ENCODE measurements around the gene CATSPER1. TPM values are rescaled to one million over a fixed set of nuclear protein-coding genes. Genes with fewer than 3 reads are reported as not detected.
A peak's percentile ranks its signal among the peaks of the same experiment; 100 is the strongest.

The CATSPER1 gene
- polyA plus RNA-seq, 1 donor = not detected

DNA sequence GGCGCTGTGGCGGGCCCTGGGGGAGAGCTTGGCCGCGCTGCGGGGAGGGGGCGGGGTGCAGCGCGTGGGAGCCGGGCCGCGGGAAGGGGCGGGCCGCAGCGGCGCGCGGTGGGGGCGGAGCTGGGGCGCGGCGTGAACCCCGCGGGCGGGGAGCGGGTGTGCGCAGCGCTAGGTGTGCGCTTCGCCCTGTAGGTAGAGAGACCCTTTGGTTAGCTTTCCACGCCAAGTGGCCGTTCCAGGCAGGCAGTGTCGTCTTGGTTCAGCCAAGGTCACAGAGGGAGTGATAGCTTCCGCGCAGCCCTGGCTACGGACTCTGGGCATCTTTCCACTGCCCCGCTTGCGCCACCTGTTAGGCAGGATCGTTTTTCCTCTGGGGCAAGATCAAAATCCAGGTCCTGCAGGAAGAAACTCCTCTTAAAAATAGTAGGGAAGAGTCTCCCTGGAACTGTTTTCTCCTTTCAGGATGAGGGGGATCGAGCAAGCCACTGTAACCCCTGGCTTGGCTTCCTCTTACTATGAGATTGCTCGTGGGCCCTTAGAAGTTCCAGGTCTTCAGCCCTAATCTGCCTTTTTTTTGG, 23.5 kb downstream of the CATSPER1 start:
- no peak for DNase-seq

DNA sequence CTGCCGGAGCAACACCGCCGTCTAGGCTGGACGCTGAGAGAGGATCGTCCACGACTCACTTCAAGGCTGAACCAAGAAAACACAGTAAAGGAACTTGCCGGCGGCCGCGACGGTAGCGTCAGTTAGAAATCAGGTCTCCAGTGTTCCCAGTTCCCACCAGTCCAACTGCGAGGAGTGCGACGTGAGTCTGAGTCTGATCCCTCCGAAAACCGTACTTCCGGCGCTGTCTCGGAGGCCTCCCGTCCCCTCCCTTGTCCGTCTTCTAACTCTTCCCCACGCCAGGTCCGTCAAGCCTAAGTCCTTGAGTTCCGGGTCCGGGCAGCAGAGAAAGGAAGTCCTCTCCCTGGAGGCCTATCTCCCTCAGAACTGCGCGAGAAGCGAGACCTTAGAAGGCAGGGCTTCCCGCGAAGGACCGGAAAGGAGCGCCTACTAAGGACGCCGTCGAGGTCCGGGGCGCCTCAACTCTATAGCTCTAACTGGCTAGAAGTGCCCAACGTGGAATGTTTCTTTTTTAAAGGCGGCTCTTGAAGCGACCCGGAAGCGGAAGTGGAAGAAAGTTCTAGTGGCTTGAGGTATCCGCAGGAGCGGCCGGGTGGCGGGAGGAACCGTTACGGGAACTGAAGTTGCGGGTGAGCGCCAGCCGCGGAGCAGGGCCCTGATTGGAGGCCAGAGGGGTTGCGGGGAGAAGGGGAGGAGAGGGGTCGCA, 24.2 kb downstream of the CATSPER1 start, which contains the start of the genes BANF1 and EIF1AD:
TSS of gene BANF1 (plus strand) at position 562 of the 706 bp plus-strand sequence. CDS start 748 bp downstream, outside the sequence.
TSS of gene EIF1AD (minus strand) at position 216 of the 706 bp plus-strand sequence. CDS start 1,768 bp downstream, outside the sequence.
- DNase-seq = peak; percentile 98

DNA sequence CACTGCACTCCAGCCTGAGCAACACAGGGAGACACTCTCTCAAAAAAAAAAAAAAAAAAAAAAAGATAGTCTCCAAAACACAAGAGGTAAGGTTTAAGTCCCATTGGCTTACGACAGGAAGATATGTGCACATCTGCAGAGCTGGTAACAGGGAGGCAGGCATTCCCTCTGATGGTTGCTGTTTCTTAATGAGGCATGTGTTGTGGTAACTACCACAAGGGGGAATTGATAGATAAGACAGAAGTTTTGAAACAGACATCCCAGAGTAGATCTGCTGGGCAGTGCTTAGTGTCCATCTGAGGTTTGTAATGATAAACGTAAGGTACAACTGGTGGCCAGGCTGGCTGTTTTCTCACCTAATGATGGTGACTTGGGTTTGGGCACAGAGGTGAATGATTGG, 29.0 kb downstream of the CATSPER1 start:
- DNase-seq = no peak

DNA sequence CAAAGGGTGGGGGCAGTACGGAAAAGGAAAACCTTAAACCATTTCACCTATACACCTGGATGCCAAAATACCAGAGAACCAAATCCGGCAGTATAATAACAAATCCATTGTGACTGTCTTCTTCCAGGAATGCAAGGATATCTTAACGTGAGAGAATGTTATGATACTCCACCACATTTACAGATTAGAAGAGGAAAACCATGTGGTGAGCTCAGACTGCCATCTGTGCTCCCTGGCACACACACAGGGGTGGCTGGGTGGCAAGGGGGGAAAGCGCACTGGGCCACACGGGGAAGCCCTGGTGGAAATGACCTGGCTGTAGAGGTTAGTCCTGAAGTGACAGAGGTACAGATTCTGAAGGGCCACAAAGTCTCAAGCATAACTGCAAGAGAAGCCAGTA, 34.2 kb downstream of the CATSPER1 start:
- no peak for DNase-seq

DNA sequence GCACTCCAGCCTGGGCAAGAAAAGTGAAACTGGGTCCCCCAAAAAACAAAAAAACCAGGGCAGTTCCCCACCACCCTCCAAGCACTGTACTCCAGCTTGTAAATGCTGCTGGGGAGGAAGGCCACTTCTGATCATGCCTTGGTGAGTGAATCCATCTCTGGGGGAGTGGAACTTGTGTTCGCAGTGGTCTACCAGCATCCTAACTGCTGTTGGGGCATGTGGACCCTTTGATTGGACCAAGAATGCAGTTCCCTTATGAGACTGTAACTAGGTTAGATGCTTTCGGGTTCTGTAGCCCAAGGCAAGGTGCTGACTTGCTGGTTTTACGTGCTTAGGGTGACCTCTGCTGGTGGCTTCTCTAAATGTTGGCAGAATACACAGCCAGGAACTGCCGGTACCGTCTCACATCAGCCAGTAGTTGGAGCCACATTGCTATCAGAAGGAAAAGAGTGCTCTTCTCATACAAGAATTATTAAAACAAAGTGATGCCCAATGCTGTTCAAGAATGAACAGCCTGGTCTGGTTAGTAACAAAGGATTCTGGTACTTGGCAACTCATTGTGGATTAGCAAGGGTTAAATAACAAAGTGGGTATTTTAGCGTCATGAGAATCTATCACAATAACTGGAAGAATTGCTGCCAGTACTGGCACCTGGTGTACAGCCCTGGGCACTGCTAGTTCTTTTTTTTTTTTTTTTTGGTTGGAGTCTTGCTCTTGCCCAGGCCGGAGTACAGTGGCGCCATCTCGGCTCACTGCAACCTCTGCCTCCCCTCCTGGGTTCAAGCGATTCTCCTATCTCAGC, 37.3 kb downstream of the CATSPER1 start:
- peak; percentile 95 for DNase-seq

DNA sequence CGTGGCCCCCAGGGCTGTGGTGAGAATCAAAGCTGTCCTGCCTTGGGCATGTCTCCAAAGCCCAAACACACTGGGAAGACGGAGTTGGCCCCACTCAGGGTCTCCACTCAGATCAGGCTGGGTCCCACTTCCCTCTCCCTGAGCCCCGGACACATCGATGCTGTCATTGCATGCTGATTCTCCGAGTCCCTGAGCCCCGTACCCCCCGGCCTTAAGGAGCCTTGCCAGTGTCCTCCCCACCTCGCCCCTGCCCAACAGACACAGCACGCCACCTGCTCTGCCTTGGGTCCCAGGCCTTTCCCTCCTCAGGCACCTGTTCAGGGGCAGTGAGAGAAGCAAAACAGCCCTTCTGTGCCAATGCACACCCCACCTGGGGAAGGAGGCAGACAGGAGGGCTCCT, 38.9 kb downstream of the CATSPER1 start:
- DNase-seq = no peak

DNA sequence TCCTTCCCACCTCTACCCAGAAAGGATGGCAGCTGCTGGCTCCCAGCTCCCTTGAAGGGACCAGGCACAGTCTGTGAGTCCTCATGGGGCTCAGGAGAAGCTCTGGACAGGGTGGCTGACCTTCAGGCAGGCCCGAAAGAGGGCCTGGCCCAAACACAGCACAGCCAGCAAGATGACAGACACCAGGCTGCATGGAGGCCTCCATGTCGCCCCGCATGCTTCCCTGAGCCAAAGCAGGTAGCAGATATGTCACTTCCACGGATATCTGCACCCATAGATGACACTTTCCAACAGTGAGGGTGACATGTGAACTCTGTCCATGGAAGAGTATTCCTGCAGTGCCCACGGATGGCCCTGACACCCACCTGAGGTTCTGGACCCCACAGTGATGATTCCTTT, 42.7 kb downstream of the CATSPER1 start:
- no peak for DNase-seq

DNA sequence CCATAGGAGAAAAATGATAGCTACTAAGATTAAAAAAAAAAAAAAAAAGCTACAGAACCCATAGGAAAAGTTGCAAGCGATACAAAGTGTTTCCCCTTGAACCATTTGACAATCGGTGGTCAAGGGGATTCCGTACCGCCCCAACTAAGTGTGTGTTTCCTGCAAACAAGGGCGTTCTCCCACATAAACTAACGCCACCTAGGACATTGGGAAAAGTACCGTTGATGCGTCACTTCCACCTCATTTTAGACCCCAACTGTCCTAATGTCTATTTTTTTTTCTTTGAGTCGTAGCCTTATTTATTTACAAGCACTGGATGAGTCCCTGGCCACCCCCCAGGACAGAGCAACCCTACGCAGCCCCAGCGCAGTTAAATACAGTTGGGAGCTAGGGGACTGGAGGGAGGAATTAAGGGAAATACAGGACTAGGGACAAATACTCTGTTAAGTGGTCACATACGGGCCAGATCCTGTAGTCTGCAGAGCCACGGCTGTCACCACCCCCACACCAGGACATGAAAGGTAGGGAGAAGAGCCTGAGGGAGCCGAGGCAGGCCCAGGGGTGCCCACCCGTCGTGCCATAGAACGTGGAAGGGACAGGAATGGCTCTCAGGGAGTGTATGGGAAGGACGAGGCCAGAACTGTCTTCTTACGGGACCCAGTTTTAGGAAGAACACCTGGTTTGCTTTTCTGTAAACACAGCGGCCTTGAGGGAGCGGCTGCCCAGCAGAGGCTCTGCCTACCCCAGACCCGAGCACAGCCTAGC, 43.3 kb downstream of the CATSPER1 start:
- no peak for DNase-seq

DNA sequence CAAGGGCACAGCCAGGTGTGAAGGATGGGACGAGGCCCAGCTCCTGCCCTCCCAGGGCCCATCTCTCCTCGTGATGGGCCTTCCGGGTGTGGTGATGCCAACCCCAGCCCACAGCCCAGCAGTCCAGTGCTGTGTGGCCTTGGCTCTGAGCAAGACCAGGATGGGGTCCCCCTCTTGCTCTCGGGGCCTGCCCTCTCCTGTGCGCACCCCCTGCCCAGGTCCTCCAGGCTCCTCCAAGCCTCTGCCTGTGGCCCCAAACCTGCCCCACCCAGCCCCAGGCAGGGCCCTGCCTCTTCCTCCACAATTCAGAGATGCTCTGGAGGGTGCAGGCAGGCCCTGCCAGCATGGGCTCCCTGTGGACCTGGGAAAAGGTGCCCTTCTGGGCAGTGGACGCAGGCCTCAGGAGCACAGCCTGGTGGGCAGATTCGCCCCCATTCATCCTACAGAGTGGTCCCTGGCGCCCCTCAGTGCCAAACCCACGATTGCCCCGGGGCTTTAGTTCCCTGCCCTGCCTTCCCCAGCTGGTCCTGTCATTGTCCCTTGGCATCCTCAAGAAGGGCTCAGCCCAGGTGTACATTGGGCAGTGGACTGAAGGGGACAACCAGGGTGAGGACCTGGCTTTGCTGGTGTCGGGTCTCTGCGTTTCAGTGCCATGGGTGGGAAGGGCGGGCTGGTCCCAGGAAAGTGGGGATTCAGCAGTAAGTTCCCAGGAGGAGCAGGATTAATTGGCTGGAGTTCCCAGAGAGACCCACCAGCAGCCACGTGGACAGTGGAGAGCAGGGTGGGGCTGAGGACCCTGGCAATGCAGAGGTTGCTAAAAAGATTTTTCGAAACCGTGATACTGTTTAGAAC, 44.1 kb downstream of the CATSPER1 start:
- DNase-seq = no peak

DNA sequence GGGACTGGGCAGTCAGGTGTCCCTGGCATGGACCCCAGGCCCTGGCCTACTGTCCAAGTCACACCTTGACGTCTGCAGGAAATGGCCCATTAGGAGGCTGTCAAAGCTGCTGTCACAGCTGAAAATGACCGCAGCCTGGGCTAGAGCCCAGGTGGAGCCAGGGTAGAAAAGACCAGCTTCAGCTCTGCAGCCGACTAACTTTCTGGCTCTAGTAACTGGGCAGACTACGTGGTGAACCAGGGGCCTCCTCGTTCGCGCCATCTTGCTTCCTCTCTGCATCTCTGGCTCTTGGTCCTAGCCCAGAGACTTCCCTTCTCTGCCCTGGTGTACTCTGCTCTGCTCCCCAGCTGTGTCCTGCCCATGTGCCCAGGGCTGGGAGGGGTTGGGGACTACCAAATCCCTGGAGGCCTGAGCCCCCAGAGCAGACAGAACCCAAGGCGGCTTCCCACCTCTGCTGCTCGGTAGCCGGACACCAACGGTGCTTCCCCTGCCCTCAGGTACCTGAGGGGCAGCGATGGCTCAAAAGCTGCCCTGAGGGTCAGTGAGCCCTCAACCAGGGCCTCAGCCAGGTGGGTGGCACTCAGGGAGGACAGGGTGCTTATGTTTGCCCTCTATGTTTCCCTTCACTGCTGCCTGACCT, 45.1 kb downstream of the CATSPER1 start:
- DNase-seq = no peak

DNA sequence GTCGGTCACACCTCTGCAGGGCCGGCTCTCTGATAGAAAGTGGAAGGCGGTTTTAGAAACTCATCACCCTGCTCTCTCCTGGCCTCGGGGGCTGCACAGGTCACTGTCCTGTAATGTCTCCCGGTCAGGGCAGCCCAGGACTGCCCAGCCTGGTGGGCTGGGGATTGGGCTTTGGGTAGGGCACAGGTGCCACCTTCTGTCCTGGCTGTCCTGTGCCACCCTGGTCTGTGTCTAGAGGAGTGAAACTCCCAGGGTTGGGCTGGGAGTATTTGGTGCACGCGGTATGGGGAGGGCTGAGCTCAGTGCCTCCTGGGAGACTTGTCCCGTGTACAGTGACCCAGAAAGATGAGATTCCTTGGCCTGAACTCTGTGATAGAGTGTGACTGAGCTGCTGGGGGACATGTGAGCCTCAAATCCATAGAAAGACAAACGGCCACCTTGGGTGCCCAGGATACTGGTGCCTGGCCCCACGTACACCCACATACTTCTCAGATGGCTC, 47.0 kb downstream of the CATSPER1 start:
- DNase-seq = no peak

DNA sequence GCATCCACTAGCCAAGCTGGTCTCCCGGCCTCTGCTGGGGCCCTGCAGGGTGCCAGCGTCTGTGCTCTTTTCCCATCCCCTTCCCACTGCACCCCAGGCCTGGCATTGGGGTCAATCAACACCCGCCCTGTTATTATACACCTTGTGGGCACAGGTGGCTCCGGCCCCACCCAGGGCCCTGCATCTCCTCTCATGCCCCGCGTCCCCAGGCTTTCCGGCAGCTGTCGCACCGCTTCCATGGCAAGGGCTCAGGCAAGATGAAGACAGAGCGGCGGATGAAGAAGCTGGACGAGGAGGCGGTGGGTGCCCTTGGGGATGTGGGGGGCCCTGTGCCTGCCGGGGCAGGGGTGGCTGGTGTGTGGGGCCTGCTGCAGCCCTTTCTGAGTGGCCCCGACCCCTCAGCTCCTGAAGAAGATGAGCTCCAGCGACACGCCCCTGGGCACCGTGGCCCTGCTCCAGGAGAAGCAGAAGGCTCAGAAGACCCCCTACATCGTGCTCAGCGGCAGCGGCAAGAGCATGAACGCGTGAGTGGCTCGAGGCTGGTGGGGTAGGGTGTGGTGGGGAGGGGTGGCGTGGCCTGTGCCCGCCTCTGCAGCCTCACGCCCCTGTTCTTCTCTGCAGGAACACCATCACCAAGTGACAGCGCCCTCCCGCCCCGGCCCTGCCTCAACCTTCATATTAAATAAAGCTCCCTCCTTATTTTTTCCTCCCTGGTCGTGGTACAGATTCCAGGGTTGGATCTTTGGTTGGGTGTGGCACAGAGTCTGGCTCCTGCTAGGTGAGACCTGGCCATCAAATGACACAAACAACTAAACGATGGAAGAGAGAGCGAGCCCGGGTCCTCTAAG, 47.7 kb downstream of the CATSPER1 start:
- no peak for DNase-seq

DNA sequence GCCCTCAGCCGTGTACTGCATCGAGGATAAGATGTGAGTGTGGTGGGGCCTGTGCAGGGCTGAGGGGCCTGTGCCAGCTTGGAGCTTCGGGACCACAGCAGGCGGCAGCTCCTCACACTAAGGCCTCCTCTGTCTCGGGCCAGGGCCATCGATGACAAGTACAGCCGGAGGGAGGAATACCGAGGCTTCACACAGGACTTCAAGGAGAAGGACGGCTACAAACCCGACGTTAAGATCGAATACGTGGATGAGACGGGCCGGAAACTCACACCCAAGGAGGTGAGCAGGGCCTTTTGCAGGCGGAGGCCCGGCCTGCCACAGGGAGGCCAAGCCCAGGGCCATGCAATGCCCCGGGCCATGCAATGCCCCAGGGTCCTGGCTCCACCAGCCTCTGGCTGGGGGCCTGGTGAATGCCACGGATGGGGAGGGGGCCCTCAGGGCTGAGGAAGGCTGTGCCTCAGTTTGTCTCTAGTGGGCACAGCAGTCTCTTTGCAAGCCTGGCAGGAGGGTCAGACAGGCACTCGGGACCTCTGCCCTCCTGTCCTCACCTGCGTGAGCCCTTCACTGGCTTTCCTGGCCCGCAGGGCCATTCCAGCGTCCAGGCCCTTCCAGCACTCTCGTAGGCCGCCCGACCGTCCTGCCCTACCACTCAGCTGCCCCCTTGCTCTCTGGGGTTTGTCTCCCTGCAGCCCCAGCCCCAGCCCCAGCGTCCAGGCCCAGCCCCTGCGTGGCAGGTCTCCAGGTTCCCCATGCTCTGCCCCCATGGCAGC, 48.5 kb downstream of the CATSPER1 start:
- DNase-seq = no peak

DNA sequence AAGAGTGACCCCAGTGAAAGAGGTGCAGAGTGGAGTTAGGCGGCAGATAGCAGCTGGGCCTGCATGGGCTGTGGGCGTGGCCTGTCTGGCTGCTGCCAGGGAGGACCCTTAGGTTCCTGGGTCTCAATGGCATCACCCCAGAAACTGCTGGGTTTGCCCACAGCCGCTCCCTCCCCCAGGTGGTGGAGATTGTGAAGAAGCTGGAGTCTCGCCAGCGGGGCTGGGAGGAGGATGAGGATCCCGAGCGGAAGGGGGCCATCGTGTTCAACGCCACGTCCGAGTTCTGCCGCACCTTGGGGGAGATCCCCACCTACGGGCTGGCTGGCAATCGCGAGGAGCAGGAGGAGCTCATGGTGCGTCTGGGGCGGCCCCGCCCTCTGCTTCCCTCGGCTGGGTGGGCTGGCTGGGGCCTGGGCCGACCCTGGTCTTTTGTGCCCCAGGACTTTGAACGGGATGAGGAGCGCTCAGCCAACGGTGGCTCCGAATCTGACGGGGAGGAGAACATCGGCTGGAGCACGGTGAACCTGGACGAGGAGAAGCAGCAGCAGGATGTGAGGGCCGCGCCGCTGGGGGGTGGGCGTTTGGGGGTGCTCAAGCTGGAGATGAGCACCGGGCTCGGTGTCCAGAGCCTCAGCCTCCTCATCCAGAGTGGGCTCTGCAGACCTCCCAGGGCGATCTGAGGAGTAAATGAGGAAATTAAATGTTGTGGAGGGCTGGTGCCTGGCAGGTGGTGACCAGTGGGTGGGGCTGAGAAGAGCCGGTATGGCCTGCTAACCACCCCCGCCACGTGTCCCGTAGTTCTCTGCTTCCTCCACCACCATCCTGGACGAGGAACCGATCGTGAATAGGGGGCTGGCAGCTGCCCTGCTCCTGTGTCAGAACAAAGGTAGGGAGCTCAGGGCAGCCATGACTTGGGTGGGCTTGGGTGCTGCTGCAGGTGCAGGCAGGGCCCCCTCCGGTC, 49.8 kb downstream of the CATSPER1 start:
- no peak for DNase-seq

DNA sequence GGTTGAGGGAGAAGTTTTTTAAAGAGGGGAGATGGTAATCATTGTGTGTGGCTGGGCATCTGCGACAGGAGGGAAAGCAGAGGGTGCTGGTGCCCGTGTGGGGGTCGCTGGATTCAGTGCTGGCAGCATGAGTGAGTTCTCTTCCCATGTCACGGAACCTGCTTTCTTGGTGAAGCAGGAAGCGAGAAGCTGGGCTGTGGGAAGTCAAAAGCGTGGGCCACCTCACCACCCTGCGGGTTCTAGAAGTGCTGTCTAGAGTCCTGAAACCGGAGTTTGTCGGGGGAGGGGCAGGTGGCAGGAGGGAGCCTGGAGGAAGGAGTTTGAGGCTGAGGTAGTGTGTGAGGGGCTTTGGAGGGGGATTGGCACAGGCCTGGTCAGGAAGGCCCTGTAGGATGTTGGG, 50.5 kb downstream of the CATSPER1 start:
- no peak for DNase-seq

DNA sequence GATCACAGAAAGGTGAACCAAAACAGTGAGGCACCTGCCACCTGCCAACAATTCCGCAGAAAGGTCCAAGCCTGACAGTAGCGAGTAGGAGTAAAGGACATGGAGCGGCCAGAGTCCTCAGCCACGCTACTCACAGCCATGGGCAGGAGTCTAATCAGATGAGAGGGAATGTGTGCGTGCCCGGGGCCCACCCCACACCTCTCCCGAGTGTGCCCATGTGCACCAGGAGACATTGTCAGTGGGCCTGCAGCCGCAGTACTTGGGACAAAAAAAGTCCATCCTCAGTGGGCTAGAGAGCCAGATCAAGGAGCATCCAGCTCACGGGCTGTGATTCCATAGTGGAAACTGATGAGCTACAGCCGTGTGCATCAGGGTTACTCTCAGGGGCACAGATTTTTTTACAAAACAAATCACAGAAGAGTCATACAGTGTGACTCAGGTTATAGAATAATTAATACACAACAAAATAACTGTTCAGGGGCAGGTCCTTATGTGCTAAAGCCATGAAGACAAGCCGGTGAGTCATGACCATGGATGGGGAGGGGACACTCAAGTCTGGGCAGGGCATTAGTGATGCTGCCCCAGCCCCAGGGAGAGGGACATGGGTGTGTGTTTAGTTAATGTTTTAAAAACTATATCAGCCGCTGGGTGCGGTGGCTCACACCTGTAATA, 52.7 kb downstream of the CATSPER1 start:
- DNase-seq = no peak

DNA sequence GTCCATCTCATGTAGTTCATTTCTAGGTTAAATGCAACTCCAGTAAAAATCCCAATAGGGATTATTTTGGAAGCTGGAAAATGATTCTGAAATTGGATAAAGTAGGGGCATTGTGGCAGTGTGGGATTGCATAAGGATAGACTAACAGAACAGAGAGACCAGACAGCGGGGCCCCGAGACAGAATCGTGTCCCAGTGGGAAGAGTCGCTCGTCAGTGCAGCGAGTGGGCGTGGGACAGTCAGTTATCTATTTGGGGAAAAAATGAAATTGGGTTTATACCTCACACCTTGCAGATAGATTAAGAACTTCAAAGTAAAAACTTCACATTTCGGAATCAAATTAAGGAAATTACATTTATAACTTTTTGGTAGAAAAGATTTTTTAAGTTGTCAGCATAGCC, 54.2 kb downstream of the CATSPER1 start:
- no peak for DNase-seq
